GM18499 (cell line): ENCODE data around the gene HTT.

Experiments
- ATAC-seq: cut with Tn5 transposase; IDR thresholded peaks from one replicate; pipeline ENCODE4 v1.9.1; 2021; ENCODE audit warnings: moderate number of reproducible peaks; ENCODE audit not compliant: insufficient read depth, unreplicated experiment

Gene HTT

DNA sequence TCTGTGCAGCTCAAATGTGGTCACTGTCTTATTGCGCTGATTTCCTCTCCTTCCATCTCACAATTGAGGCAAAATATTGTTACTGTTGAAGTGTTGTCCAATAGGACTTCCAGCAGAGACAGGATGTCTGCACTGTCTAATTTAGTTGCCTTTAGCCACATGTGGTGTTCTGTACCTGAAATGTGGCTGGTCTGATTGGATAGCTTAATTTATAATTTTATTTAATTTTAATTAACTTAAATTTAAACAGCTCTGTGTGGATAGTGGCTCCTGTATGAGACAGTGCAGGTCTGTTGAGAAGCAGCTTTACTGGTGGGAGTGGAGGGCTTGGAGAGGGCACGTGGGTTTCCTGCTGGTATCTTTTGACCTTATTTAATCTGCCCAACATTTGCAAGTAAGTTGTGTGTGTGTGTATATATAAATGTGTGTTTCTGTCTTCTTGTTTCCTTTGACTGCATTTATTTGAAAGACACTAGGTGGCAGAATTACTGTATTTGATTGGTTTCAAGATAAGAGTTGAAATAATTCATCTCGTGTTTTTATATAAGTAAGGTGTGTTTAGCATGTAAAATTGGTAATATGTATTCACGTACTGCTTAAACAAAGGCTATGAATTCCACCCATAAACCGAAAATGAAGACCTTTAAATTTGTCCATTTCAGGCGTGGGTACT is 119.2 kb downstream of the HTT start:
- no peak for ATAC-seq

DNA sequence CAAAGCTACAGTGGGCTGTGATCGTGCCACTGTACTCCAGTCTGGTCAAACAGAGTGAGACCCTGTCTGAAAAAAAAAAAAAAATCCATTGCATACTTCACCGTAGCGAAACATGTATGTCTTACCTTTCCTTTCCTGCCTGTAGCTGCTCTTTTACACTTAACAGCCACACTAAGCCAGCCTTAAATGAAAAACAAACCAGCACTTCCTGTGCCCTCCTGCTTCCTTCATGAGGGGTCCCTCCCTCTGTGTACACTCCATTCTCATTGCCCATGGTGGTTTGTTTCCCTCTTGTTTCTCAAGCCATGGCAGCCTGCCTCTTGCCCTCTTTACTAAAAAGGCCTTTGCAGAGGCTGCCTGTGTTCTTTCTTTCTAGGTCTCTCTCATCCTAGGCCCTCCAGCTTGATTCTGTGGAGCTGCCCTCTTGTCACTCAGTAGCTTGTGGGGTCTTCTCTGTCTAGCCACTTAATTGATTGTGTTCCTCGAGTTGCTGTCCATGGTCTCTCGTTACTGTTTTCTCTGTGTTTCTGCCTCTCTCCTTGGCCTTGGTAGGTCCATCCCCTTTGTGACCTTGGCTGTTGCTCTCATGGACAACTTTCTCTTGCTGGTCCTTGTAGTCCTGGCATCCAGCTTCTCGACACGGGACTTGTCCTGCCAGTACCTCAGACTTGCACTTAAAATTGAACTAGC is 122.3 kb downstream of the HTT start:
- ATAC-seq = no peak

DNA sequence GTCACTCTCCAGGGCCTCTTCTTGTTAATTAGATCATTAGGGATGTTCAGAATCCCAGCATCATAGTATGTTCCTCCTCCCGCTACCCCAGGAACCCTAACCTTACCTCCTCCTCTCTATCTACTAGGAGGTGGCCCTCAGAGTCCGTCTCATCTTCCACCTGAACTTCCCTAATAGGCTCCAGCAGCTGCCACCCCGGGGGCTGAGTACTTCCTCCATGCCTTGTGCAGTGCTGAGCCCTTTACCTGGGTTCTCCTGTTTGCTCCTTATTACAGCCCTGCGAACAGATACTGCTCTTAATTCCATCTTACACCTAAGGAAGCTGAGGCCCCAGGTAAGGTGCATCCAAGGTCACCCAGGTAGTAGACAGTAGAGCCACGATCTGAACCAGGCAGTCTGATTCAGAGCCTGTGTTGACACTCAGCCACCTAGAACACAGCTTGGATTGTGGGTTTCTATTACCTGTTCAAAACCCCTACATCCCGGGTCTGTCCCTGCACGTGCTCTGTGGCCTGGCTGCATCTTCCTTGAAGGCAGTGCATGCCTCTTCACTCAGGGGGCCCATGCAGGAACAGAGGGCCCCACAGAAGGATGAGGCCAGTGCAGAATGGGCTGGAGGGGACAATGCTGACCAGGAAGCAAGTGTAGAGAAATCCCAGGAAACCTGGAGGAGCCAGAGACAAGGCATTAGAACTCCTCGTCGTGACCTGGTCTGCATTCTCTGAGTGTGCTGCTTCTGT is 123.1 kb downstream of the HTT start:
- ATAC-seq = no peak

DNA sequence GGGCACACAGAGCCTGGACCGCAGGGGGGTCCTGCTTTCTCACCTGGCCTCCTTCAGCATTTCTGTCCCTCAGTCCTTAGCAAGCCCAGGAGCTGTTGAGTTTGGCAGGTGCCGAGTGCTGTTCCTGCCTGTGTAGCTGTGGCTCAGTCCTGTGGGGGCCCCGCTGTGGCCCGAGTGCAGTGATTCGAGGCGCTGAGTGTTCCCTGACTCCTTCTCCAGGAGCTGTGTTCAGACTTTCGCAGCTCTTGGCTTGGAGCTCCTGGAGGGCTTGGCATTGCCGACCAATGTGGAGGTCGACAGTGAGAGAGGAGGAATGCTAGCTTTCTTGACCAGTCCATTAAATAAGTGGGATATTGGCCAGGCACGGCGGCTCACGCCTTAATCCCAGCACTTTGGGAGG is 124.4 kb downstream of the HTT start:
- no peak for ATAC-seq

DNA sequence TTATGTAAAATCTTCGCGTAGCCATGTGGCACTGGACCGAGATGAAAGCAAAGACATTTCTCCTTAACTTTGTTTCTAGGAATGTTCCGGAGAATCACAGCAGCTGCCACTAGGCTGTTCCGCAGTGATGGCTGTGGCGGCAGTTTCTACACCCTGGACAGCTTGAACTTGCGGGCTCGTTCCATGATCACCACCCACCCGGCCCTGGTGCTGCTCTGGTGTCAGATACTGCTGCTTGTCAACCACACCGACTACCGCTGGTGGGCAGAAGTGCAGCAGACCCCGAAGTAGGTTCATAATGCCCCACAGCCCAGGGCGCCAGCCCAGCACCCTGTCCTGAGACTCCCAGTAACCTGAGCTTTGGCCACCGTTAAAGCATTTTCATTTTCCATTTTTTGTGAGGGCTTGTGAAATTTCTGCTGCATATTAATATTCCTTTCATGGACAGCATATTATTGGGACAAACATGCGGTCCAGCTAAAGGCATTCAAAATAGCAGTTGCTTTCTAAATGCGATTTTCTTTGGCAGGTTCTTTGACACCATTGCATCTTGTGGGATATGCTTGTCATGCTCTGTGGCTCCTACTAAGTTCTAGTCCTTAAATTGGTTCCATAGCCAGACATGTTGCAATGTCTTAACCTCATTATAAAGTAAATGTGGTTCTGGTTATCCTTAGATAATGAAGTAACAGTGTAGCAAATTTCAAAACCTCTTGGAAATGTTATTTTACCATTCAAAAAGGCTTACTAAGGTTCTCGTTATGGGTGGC is 125.4 kb downstream of the HTT start:
- ATAC-seq = no peak

- ATAC-seq = no peak
Observed at GRCh38 chr4:3200423-3201090, 126.1 kb downstream of the HTT start.

DNA sequence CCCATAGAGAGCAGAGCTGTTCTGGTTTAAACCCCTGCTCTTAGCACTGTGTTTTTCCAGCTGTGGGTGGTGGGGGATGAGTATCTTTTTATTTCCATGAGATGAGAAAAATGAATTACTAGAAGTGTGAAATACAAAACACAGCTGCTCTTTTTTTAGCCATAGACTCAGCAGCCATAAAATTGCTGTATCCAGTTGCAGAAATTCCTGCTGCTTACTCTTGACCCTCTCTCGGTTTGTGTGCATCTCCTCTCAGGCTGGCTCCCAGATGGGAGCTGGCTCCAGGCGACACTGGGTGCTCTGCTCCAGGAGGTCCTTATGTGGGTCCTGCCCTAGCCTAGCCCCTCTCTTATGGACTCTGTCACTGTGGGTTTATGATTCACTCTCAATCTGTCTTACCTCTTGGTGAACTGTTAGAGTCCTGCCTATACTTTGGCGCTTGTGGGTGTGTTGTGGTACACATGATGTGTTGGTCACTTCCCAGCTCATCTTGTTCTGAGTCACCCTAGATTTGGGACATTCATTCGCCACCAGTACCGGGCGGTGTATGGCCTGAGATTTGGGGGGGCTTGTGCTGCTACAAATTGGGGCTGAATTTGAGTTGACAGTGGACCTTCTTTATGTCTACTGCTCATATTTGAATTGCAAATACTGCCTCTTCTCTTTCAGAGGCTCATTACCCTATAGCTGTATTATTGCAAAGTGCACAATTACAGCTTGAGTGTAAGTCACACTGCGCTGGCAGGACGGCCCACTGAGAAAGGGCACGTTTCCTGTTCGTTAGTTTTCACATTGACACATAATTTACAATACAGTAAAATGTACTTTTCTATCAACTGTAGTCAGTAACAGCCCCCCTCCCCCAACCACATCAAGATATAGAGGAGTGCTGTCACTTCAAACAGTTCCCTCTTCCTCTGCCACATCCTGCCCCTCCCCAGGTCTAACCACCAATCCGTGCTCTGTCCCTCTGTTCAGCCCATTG is 127.5 kb downstream of the HTT start:
- no peak for ATAC-seq

DNA sequence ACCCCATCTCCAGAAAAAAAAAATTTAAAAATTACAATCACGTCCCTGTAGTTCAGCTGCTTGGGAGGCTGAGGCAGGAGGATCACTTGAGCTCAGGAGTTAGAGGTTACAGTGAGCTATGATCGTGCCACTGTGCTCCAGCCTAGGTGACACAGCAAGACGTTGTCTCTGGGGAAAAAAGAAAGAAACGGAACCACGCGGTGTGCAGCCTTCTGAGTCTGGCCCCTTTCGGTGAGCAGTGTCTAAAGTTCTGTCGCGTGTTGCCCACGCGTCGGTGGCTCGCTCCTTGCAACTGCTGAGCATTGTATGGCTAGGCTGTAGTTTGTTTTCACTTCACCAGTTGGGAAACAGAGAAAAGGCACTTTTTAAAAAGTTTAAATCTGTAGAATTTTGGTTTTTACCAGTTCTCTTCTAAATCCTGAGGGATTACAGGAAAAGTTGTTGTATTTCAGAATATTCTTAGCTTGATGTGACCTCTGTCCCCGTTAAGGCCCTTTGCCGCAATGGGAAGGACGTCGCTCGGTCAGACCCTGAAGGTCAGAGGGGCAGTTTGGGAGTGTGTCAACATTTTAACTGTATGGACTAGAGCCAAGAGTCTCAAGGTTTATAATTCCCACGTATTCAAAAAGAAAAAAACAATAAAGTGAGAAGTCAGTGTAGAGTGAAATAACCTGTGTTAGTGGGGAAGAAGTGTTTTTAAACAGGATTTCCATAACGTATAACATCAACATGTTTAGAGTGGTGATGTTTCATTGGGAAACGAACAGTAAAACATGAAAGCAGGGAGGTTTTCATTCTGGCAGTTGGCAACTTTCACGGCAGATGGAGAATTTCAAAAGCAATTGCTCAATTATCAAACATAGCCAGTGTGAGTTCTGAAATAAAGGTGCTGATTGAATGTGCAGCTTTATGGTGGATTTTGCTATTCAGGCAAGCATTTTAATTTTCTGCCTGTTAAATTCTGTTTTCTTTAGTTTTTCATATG is 128.6 kb downstream of the HTT start:
- ATAC-seq = no peak

DNA sequence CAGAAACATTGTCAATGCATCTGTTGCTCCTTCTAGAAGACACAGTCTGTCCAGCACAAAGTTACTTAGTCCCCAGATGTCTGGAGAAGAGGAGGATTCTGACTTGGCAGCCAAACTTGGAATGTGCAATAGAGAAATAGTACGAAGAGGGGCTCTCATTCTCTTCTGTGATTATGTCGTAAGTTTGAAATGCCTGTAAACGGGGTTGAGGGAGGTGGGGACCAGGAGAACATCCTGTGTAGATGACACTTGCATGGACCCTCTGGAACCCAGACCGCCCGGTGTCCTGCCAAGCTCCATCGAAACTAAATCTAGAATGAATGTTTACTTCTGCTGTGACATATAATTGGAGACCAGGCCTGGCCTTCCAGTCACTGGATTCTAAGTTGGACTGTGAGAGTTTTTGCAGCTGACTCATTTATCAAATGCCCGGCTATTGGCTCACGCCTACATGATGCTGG is 129.5 kb downstream of the HTT start:
- ATAC-seq = no peak

GRCh38 chr4:3205995-3206394 is 131.5 kb downstream of the HTT start:
- no peak for ATAC-seq

GRCh38 chr4:3206439-3207100 is 132.1 kb downstream of the HTT start:
- no peak for ATAC-seq

DNA sequence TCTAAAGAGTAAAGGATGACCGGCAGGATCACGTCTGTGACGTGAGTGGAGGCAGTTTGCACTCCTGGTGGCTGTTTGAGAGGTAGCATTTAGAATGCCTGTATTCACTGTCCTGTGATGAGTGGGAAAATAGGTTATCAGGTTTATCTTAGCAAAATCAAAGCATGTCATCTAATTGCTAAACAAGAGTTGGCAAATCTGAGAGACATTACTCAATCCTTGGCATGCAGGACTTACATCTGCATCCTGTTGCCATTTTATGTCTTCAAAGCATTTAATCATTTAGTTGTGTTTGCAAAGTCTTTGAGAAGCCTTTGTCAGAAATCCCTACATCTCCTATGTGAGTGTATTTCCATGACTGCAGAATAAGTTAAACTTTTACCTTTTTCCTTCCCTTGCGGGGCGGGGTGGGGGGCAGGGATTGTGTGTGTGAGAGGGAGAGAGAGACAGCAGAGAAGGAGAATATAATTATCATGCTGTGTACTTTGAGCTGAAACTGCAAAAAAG is 133.1 kb downstream of the HTT start:
- no peak for ATAC-seq

GRCh38 chr4:3208826-3209225 is 134.3 kb downstream of the HTT start:
- ATAC-seq = no peak

DNA sequence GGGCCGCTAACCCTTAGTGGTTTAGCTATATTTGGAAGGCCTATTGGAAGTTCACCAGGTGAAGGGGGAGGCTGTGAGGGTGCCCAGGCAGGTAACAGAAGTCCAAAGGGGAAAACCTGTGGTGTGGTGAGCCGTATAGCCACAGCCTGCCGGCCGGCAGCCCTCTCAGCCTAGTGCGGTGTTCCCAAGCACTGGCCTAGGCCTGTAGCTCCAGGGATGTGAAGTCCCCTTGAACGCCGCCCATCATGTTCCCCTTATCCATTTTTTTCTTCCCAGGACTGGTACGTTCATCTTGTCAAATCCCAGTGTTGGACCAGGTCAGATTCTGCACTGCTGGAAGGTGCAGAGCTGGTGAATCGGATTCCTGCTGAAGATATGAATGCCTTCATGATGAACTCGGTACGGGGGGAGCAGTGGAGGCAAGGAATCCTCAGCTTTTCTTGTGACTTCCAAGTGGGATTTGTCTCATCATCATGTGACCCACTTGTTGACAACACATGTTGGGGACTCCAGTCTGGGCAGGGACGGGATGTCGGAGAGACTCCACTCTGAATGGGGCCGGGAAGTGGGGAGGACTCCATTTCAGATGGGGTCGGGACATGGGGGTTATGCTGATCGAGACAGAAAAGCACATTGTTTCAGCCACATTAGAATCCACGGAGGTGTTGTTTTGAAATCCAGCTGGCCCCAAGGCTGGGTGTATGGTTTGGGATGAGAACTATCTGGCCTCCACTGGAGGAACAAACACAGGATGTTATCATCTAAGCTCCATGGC is 135.3 kb downstream of the HTT start:
- no peak for ATAC-seq

DNA sequence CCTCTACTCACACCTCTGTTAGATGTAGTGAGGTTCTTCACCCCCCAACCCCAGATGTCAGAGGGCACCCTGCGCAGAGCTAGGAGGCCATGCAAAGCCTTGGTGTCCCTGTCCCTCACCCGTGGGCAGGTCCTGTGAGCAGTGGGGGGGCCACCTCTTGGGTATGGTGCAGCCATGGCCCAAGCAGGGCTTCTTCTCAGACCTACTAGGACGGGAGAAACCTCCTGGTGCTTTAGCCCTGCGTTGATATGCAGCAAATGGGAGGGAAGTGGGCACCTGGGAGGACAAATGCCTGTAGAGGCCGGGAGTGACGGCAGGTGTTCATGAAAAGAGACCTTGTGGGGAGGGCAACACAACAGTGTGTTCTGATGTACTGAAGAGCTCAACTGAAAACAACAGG is 136.0 kb downstream of the HTT start:
- ATAC-seq = no peak

GRCh38 chr4:3211866-3212265 is 137.4 kb downstream of the HTT start:
- ATAC-seq = no peak
